G401 (cell line): Measurements from ENCODE around the gene RFNG. TPM values are rescaled to one million over a fixed set of nuclear protein-coding genes. Genes with fewer than 3 reads are reported as not detected.
A peak's percentile ranks its signal among the peaks of the same experiment; 100 is the strongest.

Source experiments
- DNase-seq: peaks from one replicate; pipeline ENCODE4 v3.0.0-alpha.2; 2015; ENCODE audit warnings: low spot score
- in situ Hi-C: cut with HindIII; loops from 2 replicates; pipeline ENCODE4 v1.10.0; 2016; ENCODE audit warnings: low sequenced_read_pairs, mixed read lengths
- total RNA-seq: library from RNA; depleted of rRNA; stranded (reverse); fragments of >200 nt; shearing (Covaris generic); gene quantifications from 2 replicates; pipeline ENCODE4 v1.2.3, GENCODE V29; 2014

The RFNG gene
- total RNA-seq, 1 experiment from 2014 or later = 41.5 TPM

DNA sequence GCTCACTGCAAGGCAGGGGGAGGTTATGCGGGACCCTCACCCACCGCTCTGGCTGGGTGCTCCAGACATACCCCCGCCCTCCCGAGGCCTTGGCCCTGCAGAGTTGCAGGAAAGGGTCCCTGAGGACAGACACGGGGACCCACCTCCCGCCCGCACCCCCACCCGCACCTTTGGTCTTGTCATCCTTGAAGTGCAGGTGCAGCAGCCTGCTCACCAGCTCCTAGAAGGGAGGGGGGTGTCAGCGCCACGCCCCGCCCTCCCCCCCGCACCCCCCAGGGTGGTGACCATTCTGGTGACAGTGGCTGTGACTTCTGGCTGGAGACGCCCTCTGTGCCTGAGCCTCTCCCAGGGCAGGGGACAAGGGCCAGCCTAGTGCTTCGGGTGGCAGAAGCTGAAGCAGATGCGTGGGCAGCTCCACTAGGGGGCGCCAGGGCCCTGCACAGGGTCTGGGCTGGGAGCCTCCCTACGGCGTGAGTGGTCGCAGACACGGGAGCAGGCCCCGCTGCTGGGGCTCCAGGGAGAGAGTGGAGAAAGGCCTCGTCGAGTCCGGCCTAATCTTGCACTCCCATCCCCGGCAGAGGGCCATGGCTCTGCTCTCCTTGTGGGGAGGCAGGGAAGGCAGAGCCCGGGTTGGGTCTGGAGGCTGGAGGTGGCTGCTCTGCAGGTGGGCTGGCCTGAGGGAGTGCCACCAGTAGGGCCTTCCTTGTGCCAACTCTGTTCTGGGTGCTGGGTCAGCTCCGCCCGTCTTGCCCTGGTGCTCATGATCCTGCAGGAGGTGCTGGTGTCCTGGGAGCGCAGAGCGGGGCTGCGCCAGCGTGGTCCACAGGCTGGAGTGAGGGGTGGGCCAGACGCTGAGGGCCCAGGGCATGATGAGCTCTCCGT is 31.7 kb downstream of the RFNG start:
- in situ Hi-C loops = no loop called here
- no peak for DNase-seq

DNA sequence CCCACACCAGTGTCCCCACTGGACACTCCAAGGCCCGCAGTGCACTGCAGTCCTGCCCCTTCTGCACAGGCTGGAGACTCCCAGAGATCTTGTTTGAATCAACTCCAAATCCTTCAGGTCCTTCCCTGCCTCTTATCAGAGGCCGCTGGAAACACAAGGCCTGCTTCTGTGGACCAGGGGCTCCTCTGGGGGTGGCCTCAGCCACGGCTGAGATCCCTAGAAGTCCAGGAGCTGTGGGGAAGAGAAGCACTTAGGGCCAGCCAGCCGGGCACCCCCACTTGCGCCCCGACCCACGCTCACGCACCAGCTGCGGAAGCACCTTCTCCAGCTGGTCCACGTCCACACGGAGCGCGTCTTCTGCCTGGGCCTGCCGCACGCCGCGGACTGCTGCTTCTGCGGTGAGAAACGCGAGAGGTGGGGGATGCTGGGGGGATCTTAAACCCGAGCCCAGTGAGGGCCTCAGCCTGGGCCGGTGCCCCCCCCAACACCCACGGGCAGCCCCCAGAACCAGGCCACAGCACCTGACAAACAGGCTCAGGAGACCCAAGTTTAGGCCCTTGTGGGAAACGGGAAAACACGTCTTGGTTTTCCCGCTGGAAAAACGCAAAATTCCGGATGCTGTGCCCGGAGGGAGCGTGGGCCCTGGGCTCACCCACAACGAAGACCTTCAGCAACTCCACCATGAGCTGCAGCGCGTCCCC is 32.5 kb downstream of the RFNG start:
- in situ Hi-C loops = no loop called here
- DNase-seq = no peak

DNA sequence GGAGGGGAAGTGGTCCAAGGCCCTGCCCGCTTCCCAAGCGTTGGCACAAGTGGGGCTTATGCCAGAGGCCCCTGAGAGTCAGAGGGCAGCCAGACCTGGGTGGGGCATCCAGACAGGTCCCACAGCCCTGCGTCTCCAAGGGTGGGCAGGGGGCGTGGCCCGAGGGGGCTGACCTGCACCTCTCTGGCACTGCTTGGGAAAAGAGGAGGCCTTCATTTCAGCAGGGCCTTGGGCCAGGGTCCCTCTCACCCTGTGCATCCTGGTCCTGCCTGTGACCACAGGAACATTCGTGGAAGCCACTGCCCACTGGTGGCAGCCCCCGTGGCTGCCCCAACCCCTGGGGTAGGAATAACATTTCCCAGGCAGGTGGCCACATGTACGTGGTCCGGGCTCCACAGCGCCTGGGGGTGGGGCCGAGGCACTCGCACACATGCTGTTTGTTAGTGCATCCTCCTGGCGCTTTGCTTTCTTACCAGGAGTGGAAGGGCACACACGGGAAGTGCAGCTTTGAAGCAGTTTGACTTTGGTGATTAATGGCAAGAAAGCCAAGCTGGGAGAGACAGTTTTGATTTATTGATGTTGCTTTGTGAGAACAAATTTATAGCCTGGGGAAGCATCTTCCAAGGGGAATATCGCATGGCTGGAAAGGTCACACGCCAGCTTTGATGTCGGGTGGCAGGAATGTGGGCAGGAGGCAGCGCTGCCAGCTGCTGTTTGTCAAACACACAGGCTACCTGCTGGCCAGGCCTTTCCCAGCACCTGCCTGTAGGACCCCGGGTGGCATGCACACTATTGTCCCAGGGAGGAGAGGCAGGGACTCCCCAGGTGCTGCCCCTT is 33.2 kb downstream of the RFNG start:
- in situ Hi-C loops = no loop called here

GRCh38 chr17:82017612-82018151 is 33.9 kb downstream of the RFNG start:
- no peak for DNase-seq
- in situ Hi-C loops = no loop called here

More for the DNA sequence above, 33.2 kb downstream of the RFNG start:
- DNase-seq = no peak

- no peak for DNase-seq
- in situ Hi-C loops = no loop called here
Measured at GRCh38 chr17:82016875-82017459, 34.6 kb downstream of the RFNG start.

DNA sequence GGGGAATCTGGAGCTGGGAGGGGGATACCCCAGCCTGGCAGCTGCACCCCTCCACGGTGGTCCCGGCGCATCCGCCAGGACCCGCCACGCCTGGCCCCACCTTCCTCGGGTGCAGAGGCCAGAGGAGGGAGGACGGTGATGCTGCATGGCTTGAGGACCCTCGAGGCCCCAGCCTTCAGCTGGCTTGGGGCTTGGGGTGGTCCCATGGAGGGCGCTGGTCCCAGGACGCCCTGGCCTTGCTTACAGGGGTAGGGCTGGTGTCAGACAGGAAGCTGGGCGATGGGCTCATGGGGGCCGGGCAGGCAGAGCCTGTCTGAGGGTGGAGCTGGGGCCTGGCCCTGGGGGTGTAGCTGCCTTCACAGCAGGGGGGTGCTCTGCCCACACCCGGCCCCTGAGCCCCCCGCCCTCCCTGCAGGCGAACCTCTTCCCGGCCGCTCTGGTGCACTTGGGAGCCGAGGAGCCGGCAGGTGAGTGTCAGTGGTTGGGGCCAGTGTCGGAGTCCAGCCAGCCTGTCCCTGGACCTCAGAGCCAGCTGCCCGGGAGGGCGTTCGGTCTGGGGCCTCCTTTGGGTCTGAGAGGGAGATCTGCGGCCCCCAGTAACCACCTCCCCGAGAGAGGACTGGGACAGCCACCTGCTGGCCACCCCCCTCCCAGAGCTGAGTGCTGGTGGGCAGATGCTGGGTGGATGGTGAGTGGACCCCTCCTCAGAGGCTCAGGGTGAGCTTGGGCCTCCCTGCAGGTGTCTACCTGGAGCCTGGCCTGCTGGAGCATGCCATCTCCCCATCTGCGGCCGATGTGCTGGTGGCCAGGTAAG is 35.3 kb downstream of the RFNG start:
- no peak for DNase-seq
- in situ Hi-C loops = no loop called here

DNA sequence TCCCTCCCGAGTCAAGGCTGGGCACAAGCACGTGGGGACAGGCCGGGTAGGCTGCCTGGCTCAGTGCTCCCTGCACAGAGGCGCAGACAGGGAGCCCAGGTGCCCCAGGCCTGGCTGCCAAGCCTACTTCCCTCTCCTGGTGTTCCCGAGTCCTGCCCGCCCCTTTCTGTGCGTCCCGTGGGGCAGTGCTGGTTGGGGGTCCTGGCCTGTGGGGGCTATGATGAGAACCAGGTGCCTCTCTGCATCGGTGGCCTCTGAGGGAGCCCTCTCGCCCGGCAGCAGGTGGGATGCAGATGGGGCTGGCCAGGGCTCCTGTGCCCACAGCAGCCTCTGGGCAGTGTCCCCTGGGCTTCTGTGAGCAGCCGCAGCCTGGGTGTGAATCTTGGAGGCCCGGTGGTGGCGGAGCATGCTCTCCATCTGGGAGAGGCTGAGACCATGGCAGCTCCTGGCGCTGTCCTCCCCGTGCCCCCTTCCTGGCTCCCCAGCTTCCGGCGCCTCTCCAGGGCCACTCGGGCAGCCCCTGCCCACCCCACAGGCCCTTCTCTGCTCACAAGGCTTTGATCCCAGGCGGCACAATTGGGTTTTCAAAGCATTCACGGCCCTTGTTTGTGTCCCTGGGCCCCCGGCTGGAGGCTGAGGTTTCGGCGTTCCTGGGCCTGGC is 36.2 kb downstream of the RFNG start:
- in situ Hi-C loops = no loop called here
- DNase-seq = no peak

DNA sequence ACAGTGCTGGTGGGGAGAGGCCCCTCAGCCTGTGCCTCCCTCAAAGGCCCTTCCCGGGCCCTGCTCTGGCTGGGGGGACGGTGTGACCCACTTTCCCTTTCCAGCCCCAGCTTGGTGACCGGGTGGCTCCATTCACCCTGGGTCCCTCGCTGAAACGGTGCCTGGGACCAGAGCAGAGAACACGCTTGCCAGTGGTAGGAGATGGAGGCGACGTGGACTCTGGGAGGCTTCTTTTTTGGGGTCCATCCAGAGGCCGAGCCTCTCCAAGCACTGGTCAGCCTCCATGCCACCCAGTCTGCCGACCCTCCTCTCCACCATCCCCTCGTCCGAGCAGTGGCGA is 36.7 kb downstream of the RFNG start:
- in situ Hi-C loops = no loop called here
- no peak for DNase-seq

- no peak for DNase-seq
- in situ Hi-C loops = no loop called here
Measured at GRCh38 chr17:82014432-82014831, 37.2 kb downstream of the RFNG start.

GRCh38 chr17:82013772-82014321 is 37.8 kb downstream of the RFNG start:
- no peak for DNase-seq
- in situ Hi-C loops = no loop called here

GRCh38 chr17:82013341-82013740 is 38.3 kb downstream of the RFNG start:
- in situ Hi-C loops = no loop called here

GRCh38 chr17:82012640-82013295 is 38.8 kb downstream of the RFNG start:
- in situ Hi-C loops = no loop called here
- no peak for DNase-seq

More at GRCh38 chr17:82013341-82013740, 38.3 kb downstream of the RFNG start:
- peak; percentile 72 for DNase-seq

GRCh38 chr17:82012261-82012639 is 39.4 kb downstream of the RFNG start:
- no peak for DNase-seq
- in situ Hi-C loops = no loop called here

DNA sequence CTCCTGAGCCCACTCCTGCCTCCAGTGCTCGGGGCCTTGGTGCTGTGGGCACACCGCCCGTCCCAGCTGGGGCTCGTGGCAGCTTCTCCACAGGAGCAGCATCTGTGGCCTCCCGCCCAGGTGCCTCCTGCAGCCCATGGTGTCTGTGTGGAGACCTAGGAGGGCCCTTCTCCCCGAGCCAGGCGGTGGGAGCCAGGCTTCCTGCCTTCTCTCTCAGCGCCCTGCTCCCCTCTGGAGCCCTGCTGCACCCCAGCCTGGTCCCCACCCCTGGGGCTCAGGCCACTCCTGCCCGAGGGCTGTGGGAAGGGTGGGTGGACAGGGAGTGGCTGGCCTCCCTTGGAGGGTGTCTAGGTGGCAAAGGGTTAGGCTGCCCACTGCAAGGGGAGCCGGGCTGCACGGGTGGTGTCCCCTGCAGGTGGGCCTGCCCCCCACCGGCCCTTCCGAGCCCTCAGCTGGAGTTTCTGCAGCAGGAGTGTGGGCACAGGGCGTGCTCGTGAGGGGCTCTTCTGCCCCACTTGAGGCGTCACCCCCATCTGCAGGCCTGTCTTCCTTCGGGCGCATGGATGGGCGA is 39.9 kb downstream of the RFNG start:
- no peak for DNase-seq
- in situ Hi-C loops = no loop called here

DNA sequence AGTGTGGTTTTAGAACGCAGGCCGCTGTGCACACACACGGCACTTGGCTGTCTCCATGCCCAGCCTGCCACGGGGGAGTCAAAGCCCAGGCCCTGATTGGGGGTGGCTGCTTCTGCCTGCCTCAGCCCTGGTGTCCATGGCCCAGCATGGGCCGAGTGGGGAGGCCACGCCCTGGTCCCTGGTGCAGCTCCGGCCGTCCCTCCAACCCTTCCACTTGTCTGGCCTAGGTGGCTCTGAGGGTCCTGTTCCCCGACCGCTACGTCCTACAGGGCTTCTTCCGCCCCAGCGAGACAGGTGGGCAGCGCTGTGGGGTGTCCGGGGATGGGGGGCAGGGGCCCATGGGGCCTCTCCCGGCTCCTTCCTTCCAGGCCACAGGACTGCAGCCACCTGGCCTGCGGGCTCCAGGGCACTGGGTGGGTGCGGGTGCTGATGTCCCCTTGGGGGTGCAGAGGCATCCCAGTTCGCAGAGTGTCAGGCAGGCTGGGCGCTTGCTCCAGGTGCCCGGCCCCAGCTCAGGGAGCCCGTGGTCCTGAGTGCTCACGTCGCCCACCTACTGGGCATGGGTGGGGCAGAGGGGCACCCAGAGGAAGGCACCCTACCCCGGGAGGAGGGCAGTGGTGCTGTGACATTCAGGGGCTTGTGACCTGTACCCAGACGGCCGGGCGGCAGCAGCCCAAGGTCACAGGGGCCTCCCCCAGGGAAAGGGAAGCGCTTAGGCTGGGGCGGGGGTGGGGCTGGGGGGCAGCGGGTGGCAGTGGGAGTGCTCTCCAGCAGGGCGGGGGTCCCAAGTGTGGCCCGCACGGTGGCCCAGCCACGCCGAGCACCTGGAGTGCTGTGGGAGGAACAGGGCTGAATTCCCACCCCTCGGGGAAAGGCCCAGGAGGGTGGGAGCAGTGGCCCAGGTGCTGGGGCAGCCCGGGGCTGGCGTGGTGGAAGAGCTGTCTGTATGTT is 40.8 kb downstream of the RFNG start:
- in situ Hi-C loops = no loop called here
- DNase-seq = no peak

DNA sequence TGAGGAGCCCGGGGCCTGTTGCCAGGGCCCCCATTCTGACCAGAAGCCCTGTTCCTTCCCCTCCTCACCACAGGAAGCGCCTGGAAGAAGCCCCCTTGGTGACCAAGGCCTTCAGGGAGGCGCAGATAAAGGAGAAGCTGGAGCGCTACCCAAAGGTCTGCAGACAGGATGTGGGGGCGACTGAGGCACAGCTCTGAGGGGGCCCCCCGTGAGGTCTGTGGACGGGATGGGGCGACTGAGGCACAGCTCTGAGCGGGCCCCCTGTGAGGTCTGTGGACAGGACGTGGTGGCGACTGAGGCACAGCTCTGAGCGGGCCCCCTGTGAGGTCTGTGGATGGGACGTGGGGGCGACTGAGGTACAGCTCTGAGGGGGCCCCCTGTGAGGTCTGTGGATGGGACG is 42.2 kb downstream of the RFNG start:
- in situ Hi-C loops = no loop called here
- DNase-seq = no peak
